Stimulated activated CD8-positive, alpha-beta memory T cell treated with anti-CD3 and anti-CD28 coated beads, Interleukin-12 subunit alpha, Interleukin-12 subunit beta, amount 100 ng/mL, for 4 hours (primary cell): ENCODE results near the gene SZRD1.

Source experiments
- DNase-seq: peaks from one replicate; pipeline ENCODE4 v3.0.0-alpha.2; 2020; ENCODE audit warnings: low read depth

Gene SZRD1

GRCh38 chr1:16440470-16441281 is 73.6 kb downstream of the SZRD1 start, which contains the start of gene NECAP2:
Gene NECAP2, plus strand, starts transcription at chr1:16440724. Its CDS starts 38 bp downstream, at chr1:16440762.
- peak; percentile 87 for DNase-seq

DNA sequence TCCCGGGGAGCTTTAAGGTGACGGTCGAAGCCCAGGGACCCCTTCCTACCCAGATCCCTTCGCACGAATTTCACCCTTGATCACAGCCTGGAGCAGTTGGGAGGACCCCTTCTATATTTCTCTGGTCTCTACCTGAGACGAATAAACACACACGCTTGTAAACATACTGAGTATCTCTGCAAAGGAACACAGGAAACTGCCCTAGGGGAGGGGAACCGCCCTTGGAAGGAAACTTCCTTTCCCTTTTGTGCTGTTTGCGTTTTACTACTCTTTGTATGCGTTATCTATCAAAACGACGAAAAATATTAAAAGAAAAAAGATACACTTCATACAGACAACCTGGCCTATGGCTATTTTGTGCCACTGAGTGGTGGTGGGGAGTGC is 74.2 kb downstream of the SZRD1 start:
- DNase-seq = no peak

GRCh38 chr1:16442265-16442664 is 75.2 kb downstream of the SZRD1 start:
- no peak for DNase-seq

DNA sequence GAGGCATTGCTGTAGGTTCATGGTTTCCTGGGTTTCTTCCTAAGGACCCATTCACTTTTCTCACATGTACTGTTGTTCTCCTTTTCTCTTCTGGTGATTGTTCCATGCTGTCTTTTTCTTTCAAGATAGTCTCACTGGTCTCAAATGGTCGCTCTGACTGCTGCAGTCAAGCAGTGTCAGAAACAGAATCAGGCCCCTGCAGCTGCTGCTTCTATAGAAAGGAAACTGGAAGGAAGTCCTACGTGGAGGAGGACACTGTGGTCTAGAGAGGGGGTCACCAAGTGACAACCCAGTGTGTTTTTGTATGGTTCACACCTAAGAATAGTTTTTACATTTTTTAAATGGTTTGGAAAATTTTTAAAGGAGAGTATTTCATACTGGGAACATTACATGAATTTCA is 75.9 kb downstream of the SZRD1 start:
- no peak for DNase-seq

- no peak for DNase-seq
Observed at GRCh38 chr1:16443975-16444770, 77.1 kb downstream of the SZRD1 start.

- DNase-seq = no peak
Observed at GRCh38 chr1:16445052-16445451, 78.0 kb downstream of the SZRD1 start.

- no peak for DNase-seq
Observed at GRCh38 chr1:16446116-16446515, 79.1 kb downstream of the SZRD1 start.

GRCh38 chr1:16447641-16448040 is 80.6 kb downstream of the SZRD1 start:
- no peak for DNase-seq
